Measurements from ENCODE around the gene DOCK4.

DNA sequence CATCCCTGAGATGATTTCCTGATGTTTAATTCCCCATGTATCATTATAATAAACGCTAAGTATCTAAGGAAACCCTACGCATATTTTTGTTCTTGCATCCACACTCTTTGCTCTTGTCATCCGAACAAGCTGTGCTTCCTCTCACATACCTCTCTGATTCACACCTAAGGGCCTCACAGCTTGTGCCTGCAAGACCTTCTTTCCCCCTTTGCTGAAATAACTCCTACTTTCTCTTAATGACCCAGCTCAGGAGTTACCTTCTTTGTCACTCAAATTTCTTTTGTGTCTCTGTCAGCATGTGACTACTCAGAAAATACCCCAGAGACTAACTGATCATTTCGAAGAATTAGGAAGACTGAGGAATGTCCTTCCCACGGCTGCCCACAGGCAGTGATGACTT lies 434.6 kb downstream of the DOCK4 start:
- TF ChIP-seq, protein P1, sequence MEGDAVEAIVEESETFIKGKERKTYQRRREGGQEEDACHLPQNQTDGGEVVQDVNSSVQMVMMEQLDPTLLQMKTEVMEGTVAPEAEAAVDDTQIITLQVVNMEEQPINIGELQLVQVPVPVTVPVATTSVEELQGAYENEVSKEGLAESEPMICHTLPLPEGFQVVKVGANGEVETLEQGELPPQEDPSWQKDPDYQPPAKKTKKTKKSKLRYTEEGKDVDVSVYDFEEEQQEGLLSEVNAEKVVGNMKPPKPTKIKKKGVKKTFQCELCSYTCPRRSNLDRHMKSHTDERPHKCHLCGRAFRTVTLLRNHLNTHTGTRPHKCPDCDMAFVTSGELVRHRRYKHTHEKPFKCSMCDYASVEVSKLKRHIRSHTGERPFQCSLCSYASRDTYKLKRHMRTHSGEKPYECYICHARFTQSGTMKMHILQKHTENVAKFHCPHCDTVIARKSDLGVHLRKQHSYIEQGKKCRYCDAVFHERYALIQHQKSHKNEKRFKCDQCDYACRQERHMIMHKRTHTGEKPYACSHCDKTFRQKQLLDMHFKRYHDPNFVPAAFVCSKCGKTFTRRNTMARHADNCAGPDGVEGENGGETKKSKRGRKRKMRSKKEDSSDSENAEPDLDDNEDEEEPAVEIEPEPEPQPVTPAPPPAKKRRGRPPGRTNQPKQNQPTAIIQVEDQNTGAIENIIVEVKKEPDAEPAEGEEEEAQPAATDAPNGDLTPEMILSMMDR (IDR thresholded peaks at IDR 0.05), result no peak
- no peak for TF ChIP-seq POLR2A (IDR thresholded peaks at IDR 0.05)
